ENCODE data around the gene ASH1L.
"Not testable (repeated sequence)": the region's sequence is repeated elsewhere in the genome, so short reads cannot be mapped to it uniquely, and the experiment has no call there.

Gene ASH1L

GRCh38 chr1:155411840-155412239, 150.8 kb downstream of the ASH1L start:
- not testable (repeated sequence) for H3K9ac ChIP-seq (ENCODE audit: low read depth in 1 of 2, low read length in 2 of 2); H3K27ac ChIP-seq (ENCODE audit: low read depth, low read length); H3K27me3 ChIP-seq (ENCODE audit: control insufficient read depth in 1 of 2, insufficient read depth in 2 of 2, low read length in 2 of 2); H3K9me3 ChIP-seq (ENCODE audit: control insufficient read depth in 1 of 2, low read length in 2 of 2); H3K4me1 ChIP-seq (ENCODE audit: control insufficient read depth in 1 of 2, insufficient read depth in 2 of 2, low read length in 2 of 2); H3K4me3 ChIP-seq (ENCODE audit: low read depth in 1 of 2, low read length in 2 of 2)
- peaks cover 11 to 28% of the 10 kb centered on the region in 2 donors for H3K36me3 ChIP-seq (ENCODE audit: control insufficient read depth in 1 of 2, insufficient read depth in 2 of 2, low read length in 2 of 2)

GRCh38 chr1:155410931-155411330, 151.7 kb downstream of the ASH1L start:
- H3K4me1 ChIP-seq (ENCODE audit: control insufficient read depth in 1 of 2, insufficient read depth in 2 of 2, low read length in 2 of 2): no peaks in the 10 kb centered on the region
- no peaks in the 10 kb centered on the region for H3K27me3 ChIP-seq (ENCODE audit: control insufficient read depth in 1 of 2, insufficient read depth in 2 of 2, low read length in 2 of 2)
- no peak overlapping the region for H3K4me3 ChIP-seq (ENCODE audit: low read depth in 1 of 2, low read length in 2 of 2)
- H3K27ac ChIP-seq (ENCODE audit: low read depth, low read length): no peak overlapping the region
- H3K9ac ChIP-seq (ENCODE audit: low read depth in 1 of 2, low read length in 2 of 2): no peak overlapping the region
- no peaks in the 10 kb centered on the region for H3K9me3 ChIP-seq (ENCODE audit: control insufficient read depth in 1 of 2, low read length in 2 of 2)
- H3K36me3 ChIP-seq (ENCODE audit: control insufficient read depth in 1 of 2, insufficient read depth in 2 of 2, low read length in 2 of 2): peaks cover 11 to 28% of the 10 kb centered on the region in 2 donors

- no peaks in the 10 kb centered on the region for H3K27me3 ChIP-seq (ENCODE audit: control insufficient read depth in 1 of 2, insufficient read depth in 2 of 2, low read length in 2 of 2)
- H3K4me1 ChIP-seq (ENCODE audit: control insufficient read depth in 1 of 2, insufficient read depth in 2 of 2, low read length in 2 of 2): no peaks in the 10 kb centered on the region
- no peak overlapping the region for H3K4me3 ChIP-seq (ENCODE audit: low read depth in 1 of 2, low read length in 2 of 2)
- H3K27ac ChIP-seq (ENCODE audit: low read depth, low read length): no peak overlapping the region
- no peaks in the 10 kb centered on the region for H3K9me3 ChIP-seq (ENCODE audit: control insufficient read depth in 1 of 2, low read length in 2 of 2)
- H3K36me3 ChIP-seq (ENCODE audit: control insufficient read depth in 1 of 2, insufficient read depth in 2 of 2, low read length in 2 of 2): peaks cover 9 to 27% of the 10 kb centered on the region in 2 donors
- H3K9ac ChIP-seq (ENCODE audit: low read depth in 1 of 2, low read length in 2 of 2): no peak overlapping the region
Measured at GRCh38 chr1:155396874-155397476, 165.6 kb downstream of the ASH1L start.

GRCh38 chr1:155392898-155393411, 169.6 kb downstream of the ASH1L start:
- Histone ChIP-seq H3K9ac (ENCODE audit: low read depth in 1 of 2, low read length in 2 of 2) (no peak overlapping the region), H3K27ac (ENCODE audit: low read depth, low read length) (peak overlapping the region; percentile 30), H3K4me3 (ENCODE audit: low read depth in 1 of 2, low read length in 2 of 2) (no peak overlapping the region), H3K9me3 (ENCODE audit: control insufficient read depth in 1 of 2, low read length in 2 of 2) (no peaks in the 10 kb centered on the region), H3K36me3 (ENCODE audit: control insufficient read depth in 1 of 2, insufficient read depth in 2 of 2, low read length in 2 of 2) (peaks cover 9 to 32% of the 10 kb centered on the region in 2 donors), H3K27me3 (ENCODE audit: control insufficient read depth in 1 of 2, insufficient read depth in 2 of 2, low read length in 2 of 2) (no peaks in the 10 kb centered on the region), H3K4me1 (ENCODE audit: control insufficient read depth in 1 of 2, insufficient read depth in 2 of 2, low read length in 2 of 2) (no peaks in the 10 kb centered on the region)

GRCh38 chr1:155389826-155390225, 172.8 kb downstream of the ASH1L start:
- no peak overlapping the region for H3K9ac ChIP-seq (ENCODE audit: low read depth in 1 of 2, low read length in 2 of 2)
- H3K27me3 ChIP-seq (ENCODE audit: control insufficient read depth in 1 of 2, insufficient read depth in 2 of 2, low read length in 2 of 2): no peaks in the 10 kb centered on the region
- H3K27ac ChIP-seq (ENCODE audit: low read depth, low read length): no peak overlapping the region
- H3K4me1 ChIP-seq (ENCODE audit: control insufficient read depth in 1 of 2, insufficient read depth in 2 of 2, low read length in 2 of 2): no peaks in the 10 kb centered on the region
- H3K36me3 ChIP-seq (ENCODE audit: control insufficient read depth in 1 of 2, insufficient read depth in 2 of 2, low read length in 2 of 2): peaks cover 9 to 38% of the 10 kb centered on the region in 2 donors
- H3K9me3 ChIP-seq (ENCODE audit: control insufficient read depth in 1 of 2, low read length in 2 of 2): no peaks in the 10 kb centered on the region
- no peak overlapping the region for H3K4me3 ChIP-seq (ENCODE audit: low read depth in 1 of 2, low read length in 2 of 2)

GRCh38 chr1:155385836-155386235, 176.8 kb downstream of the ASH1L start:
- H3K9ac ChIP-seq (ENCODE audit: low read depth in 1 of 2, low read length in 2 of 2); H3K9me3 ChIP-seq (ENCODE audit: control insufficient read depth in 1 of 2, low read length in 2 of 2); H3K4me1 ChIP-seq (ENCODE audit: control insufficient read depth in 1 of 2, insufficient read depth in 2 of 2, low read length in 2 of 2); H3K27ac ChIP-seq (ENCODE audit: low read depth, low read length); H3K4me3 ChIP-seq (ENCODE audit: low read depth in 1 of 2, low read length in 2 of 2); H3K27me3 ChIP-seq (ENCODE audit: control insufficient read depth in 1 of 2, insufficient read depth in 2 of 2, low read length in 2 of 2): not testable (repeated sequence)
- H3K36me3 ChIP-seq (ENCODE audit: control insufficient read depth in 1 of 2, insufficient read depth in 2 of 2, low read length in 2 of 2): peaks cover 0 to 26% of the 10 kb centered on the region in 2 donors

GRCh38 chr1:155383406-155383805, 179.2 kb downstream of the ASH1L start:
- Histone ChIP-seq H3K36me3 (ENCODE audit: control insufficient read depth in 1 of 2, insufficient read depth in 2 of 2, low read length in 2 of 2) (peaks cover 4 to 38% of the 10 kb centered on the region in 2 donors), H3K27me3 (ENCODE audit: control insufficient read depth in 1 of 2, insufficient read depth in 2 of 2, low read length in 2 of 2) (no peaks in the 10 kb centered on the region), H3K9ac (ENCODE audit: low read depth in 1 of 2, low read length in 2 of 2) (no peak overlapping the region), H3K9me3 (ENCODE audit: control insufficient read depth in 1 of 2, low read length in 2 of 2) (no peaks in the 10 kb centered on the region), H3K4me1 (ENCODE audit: control insufficient read depth in 1 of 2, insufficient read depth in 2 of 2, low read length in 2 of 2) (no peaks in the 10 kb centered on the region), H3K4me3 (ENCODE audit: low read depth in 1 of 2, low read length in 2 of 2) (no peak overlapping the region), H3K27ac (ENCODE audit: low read depth, low read length) (no peak overlapping the region)

- Histone ChIP-seq H3K4me1 (ENCODE audit: control insufficient read depth in 1 of 2, insufficient read depth in 2 of 2, low read length in 2 of 2) (no peaks in the 10 kb centered on the region), H3K27me3 (ENCODE audit: control insufficient read depth in 1 of 2, insufficient read depth in 2 of 2, low read length in 2 of 2) (no peaks in the 10 kb centered on the region), H3K4me3 (ENCODE audit: low read depth in 1 of 2, low read length in 2 of 2) (no peak overlapping the region), H3K9me3 (ENCODE audit: control insufficient read depth in 1 of 2, low read length in 2 of 2) (no peaks in the 10 kb centered on the region), H3K27ac (ENCODE audit: low read depth, low read length) (no peak overlapping the region), H3K36me3 (ENCODE audit: control insufficient read depth in 1 of 2, insufficient read depth in 2 of 2, low read length in 2 of 2) (peaks cover 12 to 51% of the 10 kb centered on the region in 2 donors), H3K9ac (ENCODE audit: low read depth in 1 of 2, low read length in 2 of 2) (no peak overlapping the region)
Measured at GRCh38 chr1:155379631-155380090, 182.9 kb downstream of the ASH1L start.

GRCh38 chr1:155379180-155379579, 183.4 kb downstream of the ASH1L start:
- H3K4me1 ChIP-seq (ENCODE audit: control insufficient read depth in 1 of 2, insufficient read depth in 2 of 2, low read length in 2 of 2): no peaks in the 10 kb centered on the region
- no peak overlapping the region for H3K9ac ChIP-seq (ENCODE audit: low read depth in 1 of 2, low read length in 2 of 2)
- H3K27ac ChIP-seq (ENCODE audit: low read depth, low read length): no peak overlapping the region
- no peaks in the 10 kb centered on the region for H3K9me3 ChIP-seq (ENCODE audit: control insufficient read depth in 1 of 2, low read length in 2 of 2)
- peaks cover 12 to 54% of the 10 kb centered on the region in 2 donors for H3K36me3 ChIP-seq (ENCODE audit: control insufficient read depth in 1 of 2, insufficient read depth in 2 of 2, low read length in 2 of 2)
- no peaks in the 10 kb centered on the region for H3K27me3 ChIP-seq (ENCODE audit: control insufficient read depth in 1 of 2, insufficient read depth in 2 of 2, low read length in 2 of 2)
- no peak overlapping the region for H3K4me3 ChIP-seq (ENCODE audit: low read depth in 1 of 2, low read length in 2 of 2)

- no peak overlapping the region for H3K27ac ChIP-seq (ENCODE audit: low read depth, low read length)
- H3K4me1 ChIP-seq (ENCODE audit: control insufficient read depth in 1 of 2, insufficient read depth in 2 of 2, low read length in 2 of 2): no peaks in the 10 kb centered on the region
- no peak overlapping the region for H3K4me3 ChIP-seq (ENCODE audit: low read depth in 1 of 2, low read length in 2 of 2)
- H3K9me3 ChIP-seq (ENCODE audit: control insufficient read depth in 1 of 2, low read length in 2 of 2): no peaks in the 10 kb centered on the region
- H3K27me3 ChIP-seq (ENCODE audit: control insufficient read depth in 1 of 2, insufficient read depth in 2 of 2, low read length in 2 of 2): no peaks in the 10 kb centered on the region
- peaks cover 10 to 48% of the 10 kb centered on the region in 2 donors for H3K36me3 ChIP-seq (ENCODE audit: control insufficient read depth in 1 of 2, insufficient read depth in 2 of 2, low read length in 2 of 2)
- no peak overlapping the region for H3K9ac ChIP-seq (ENCODE audit: low read depth in 1 of 2, low read length in 2 of 2)
Measured at GRCh38 chr1:155360051-155360450, 202.6 kb downstream of the ASH1L start.
